GM12878 (cell line): ENCODE results near the gene WDHD1.
"Not testable (repeated sequence)": the region's sequence is repeated elsewhere in the genome, so short reads cannot be mapped to it uniquely, and the experiment has no call there.

Source experiments
- MYC ChIP-seq: IDR thresholded peaks from 2 replicates; pipeline ENCODE4 v1.6.1; 2011; ENCODE audit warnings: mild to moderate bottlenecking, low read length, moderate library complexity, inconsistent platforms; ENCODE audit not compliant: insufficient read depth, insufficient replicate concordance, insufficient read length, severe bottlenecking
- NFXL1 ChIP-seq: fragments of 450-650 bp; IDR thresholded peaks from 2 replicates; pipeline ENCODE4 v1.6.1; 2017; ENCODE audit warnings: antibody characterized with exemption, mild to moderate bottlenecking, borderline replicate concordance
- POLR2A ChIP-seq: IDR thresholded peaks from 2 replicates; pipeline ENCODE4 v1.6.1; 2011; ENCODE audit warnings: low read depth, mild to moderate bottlenecking, low read length
- SMAD1 ChIP-seq: fragments of 450-650 bp; IDR thresholded peaks from 2 replicates; pipeline ENCODE4 v1.6.1; 2018; ENCODE audit warnings: mild to moderate bottlenecking, low read depth; ENCODE audit not compliant: partially characterized antibody
- SPI1 ChIP-seq: IDR thresholded peaks from 2 replicates; pipeline ENCODE4 v1.6.1; 2011; ENCODE audit warnings: low read depth, mild to moderate bottlenecking, low read length, moderate library complexity, borderline replicate concordance; ENCODE audit not compliant: insufficient read depth
- TAF1 ChIP-seq: IDR thresholded peaks from 2 replicates; pipeline ENCODE4 v1.6.1; 2011; ENCODE audit warnings: mild to moderate bottlenecking, low read depth, low read length, borderline replicate concordance
- TBL1XR1 ChIP-seq: IDR thresholded peaks from 2 replicates; pipeline ENCODE4 v1.6.1; 2012; ENCODE audit warnings: low read depth, low read length, improper control_type of control experiment
- TF ChIP-seq, protein P1 (sequence below), 3 experiments: IDR thresholded peaks in 2 of 3; conservative IDR thresholded peaks in 1 of 3; 2 replicates each; pipeline ENCODE4 v1.5.1; 2011; ENCODE audit warnings: low read depth in 3 of 3, low read length in 3 of 3, mild to moderate bottlenecking in 3 of 3, control low read depth in 2 of 3, moderate library complexity in 2 of 3, inconsistent platforms in 1 of 3, mixed read lengths in 1 of 3; ENCODE audit not compliant: control insufficient read depth in 2 of 3, insufficient read depth in 1 of 3; ENCODE audit errors: extremely low read depth in 1 of 3
- TF ChIP-seq, protein P2 (sequence below): IDR thresholded peaks from 2 replicates; pipeline ENCODE4 v1.6.1; 2011; ENCODE audit warnings: low read depth, low read length, improper control_type of control experiment, borderline replicate concordance
- TF ChIP-seq, protein P3 (sequence below): IDR thresholded peaks from 2 replicates; pipeline ENCODE4 v1.6.1; 2011; ENCODE audit warnings: borderline replicate concordance, low read depth, mild to moderate bottlenecking, moderate library complexity, low read length; ENCODE audit not compliant: insufficient read depth, poor library complexity, severe bottlenecking
- TF ChIP-seq, protein P4 (sequence below): fragments of 450-650 bp; IDR thresholded peaks from 2 replicates; pipeline ENCODE4 v1.6.1; 2018; ENCODE audit warnings: borderline replicate concordance, mild to moderate bottlenecking; ENCODE audit not compliant: partially characterized antibody

DNA sequence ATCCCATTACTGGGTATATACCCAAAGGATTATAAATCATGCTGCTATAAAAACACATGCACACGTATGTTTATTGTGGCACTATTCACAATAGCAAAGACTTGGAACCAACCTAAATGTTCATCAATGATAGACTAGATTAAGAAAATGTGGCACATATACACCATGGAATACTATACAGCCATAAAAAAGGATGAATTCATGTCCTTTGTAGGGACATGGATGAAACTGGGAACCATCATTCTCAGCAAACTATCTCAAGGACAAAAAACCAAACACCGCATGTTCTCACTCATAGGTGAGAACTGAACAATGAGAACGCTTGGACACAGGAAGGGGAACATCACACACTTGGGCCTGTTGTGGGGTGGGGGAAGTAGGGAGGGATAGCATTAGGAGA is 73.3 kb downstream of the WDHD1 start:
- not testable (repeated sequence) for TF ChIP-seq SMAD1, POLR2A, SPI1, NFXL1, TBL1XR1, MYC, TAF1
- TF ChIP-seq, protein P1, sequence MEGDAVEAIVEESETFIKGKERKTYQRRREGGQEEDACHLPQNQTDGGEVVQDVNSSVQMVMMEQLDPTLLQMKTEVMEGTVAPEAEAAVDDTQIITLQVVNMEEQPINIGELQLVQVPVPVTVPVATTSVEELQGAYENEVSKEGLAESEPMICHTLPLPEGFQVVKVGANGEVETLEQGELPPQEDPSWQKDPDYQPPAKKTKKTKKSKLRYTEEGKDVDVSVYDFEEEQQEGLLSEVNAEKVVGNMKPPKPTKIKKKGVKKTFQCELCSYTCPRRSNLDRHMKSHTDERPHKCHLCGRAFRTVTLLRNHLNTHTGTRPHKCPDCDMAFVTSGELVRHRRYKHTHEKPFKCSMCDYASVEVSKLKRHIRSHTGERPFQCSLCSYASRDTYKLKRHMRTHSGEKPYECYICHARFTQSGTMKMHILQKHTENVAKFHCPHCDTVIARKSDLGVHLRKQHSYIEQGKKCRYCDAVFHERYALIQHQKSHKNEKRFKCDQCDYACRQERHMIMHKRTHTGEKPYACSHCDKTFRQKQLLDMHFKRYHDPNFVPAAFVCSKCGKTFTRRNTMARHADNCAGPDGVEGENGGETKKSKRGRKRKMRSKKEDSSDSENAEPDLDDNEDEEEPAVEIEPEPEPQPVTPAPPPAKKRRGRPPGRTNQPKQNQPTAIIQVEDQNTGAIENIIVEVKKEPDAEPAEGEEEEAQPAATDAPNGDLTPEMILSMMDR (IDR thresholded peaks at IDR 0.05 in 2 of 3, conservative IDR thresholded peaks at IDR 0.05 in 1 of 3; ENCODE audit: control insufficient read depth in 2 of 3, extremely low read depth in 1 of 3, insufficient read depth in 1 of 3, low read depth in 3 of 3, low read length in 3 of 3) = not testable (repeated sequence)
- TF ChIP-seq, protein P2, sequence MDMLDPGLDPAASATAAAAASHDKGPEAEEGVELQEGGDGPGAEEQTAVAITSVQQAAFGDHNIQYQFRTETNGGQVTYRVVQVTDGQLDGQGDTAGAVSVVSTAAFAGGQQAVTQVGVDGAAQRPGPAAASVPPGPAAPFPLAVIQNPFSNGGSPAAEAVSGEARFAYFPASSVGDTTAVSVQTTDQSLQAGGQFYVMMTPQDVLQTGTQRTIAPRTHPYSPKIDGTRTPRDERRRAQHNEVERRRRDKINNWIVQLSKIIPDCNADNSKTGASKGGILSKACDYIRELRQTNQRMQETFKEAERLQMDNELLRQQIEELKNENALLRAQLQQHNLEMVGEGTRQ = not testable (repeated sequence)
- TF ChIP-seq, protein P3, sequence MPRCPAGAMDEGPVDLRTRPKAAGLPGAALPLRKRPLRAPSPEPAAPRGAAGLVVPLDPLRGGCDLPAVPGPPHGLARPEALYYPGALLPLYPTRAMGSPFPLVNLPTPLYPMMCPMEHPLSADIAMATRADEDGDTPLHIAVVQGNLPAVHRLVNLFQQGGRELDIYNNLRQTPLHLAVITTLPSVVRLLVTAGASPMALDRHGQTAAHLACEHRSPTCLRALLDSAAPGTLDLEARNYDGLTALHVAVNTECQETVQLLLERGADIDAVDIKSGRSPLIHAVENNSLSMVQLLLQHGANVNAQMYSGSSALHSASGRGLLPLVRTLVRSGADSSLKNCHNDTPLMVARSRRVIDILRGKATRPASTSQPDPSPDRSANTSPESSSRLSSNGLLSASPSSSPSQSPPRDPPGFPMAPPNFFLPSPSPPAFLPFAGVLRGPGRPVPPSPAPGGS = not testable (repeated sequence)
- TF ChIP-seq, protein P4, sequence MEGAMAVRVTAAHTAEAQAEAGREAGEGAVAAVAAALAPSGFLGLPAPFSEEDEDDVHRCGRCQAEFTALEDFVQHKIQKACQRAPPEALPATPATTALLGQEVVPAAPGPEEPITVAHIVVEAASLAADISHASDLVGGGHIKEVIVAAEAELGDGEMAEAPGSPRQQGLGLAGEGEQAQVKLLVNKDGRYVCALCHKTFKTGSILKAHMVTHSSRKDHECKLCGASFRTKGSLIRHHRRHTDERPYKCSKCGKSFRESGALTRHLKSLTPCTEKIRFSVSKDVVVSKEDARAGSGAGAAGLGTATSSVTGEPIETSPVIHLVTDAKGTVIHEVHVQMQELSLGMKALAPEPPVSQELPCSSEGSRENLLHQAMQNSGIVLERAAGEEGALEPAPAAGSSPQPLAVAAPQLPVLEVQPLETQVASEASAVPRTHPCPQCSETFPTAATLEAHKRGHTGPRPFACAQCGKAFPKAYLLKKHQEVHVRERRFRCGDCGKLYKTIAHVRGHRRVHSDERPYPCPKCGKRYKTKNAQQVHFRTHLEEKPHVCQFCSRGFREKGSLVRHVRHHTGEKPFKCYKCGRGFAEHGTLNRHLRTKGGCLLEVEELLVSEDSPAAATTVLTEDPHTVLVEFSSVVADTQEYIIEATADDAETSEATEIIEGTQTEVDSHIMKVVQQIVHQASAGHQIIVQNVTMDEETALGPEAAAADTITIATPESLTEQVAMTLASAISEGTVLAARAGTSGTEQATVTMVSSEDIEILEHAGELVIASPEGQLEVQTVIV = not testable (repeated sequence)
